ENCODE results near the gene ZBTB34.

Gene ZBTB34

GRCh38 chr9:126932871-126933321, 72.5 kb downstream of the ZBTB34 start:
- no peak for DNase-seq

GRCh38 chr9:126933334-126933980, 73.0 kb downstream of the ZBTB34 start:
- DNase-seq = no peak

- DNase-seq = no peak
Measured at GRCh38 chr9:126934441-126934840, 74.0 kb downstream of the ZBTB34 start.
